Endothelial cell of umbilical vein (primary cell): ENCODE measurements around the gene KDM4C.

ENCODE experiments used
- CTCF ChIP-seq, 2 donors: IDR thresholded peaks; 1 replicate in 1 of 2; 2 replicates in 1 of 2; pipeline ENCODE4 v1.5.1; 2011; ENCODE audit warnings: low read length in 2 of 2, mild to moderate bottlenecking in 2 of 2, moderate library complexity in 2 of 2, control low read depth in 1 of 2, inconsistent platforms in 1 of 2, low read depth in 1 of 2; ENCODE audit not compliant: insufficient read depth in 1 of 2; ENCODE audit errors: extremely low read depth in 1 of 2
- EZH2 ChIP-seq: IDR thresholded peaks from 2 replicates; pipeline ENCODE4 v1.6.1; 2012; ENCODE audit warnings: borderline replicate concordance, low read depth, mild to moderate bottlenecking, moderate library complexity, low read length, inconsistent platforms; ENCODE audit not compliant: severe bottlenecking
- GATA2 ChIP-seq: IDR thresholded peaks from 2 replicates; pipeline ENCODE4 v1.7.0; 2011; ENCODE audit warnings: low read depth, mild to moderate bottlenecking, moderate library complexity, mixed read lengths, low read length; ENCODE audit not compliant: insufficient read length, insufficient read depth
- POLR2A ChIP-seq: IDR thresholded peaks from 2 replicates; pipeline ENCODE4 v1.6.1; 2012; ENCODE audit warnings: low read depth, mild to moderate bottlenecking, control low read depth, low read length

GRCh38 chr9:7108936-7109335, 351.2 kb downstream of the KDM4C start:
- no peak for TF ChIP-seq GATA2
- TF ChIP-seq CTCF (IDR thresholded peaks at IDR 0.05; ENCODE audit: extremely low read depth in 1 of 2, insufficient read depth in 1 of 2, low read depth in 1 of 2, low read length in 2 of 2), result no peak
- no peak for TF ChIP-seq POLR2A
- TF ChIP-seq EZH2, result no peak
